ENCODE results near the gene SPTBN4.

The SPTBN4 gene

GRCh38 chr19:40586611-40587010 is 119.8 kb downstream of the SPTBN4 start:
- Histone ChIP-seq H3K27me3 (ENCODE audit: insufficient read depth, low read depth, severe bottlenecking) (no peaks in the 10 kb centered on the region), H3K27ac (no peak overlapping the region), H3K4me3 (ENCODE audit: low read depth, low read length) (no peak overlapping the region), H3K36me3 (peaks cover 6% of the 10 kb centered on the region), H3K9me3 (ENCODE audit: severe bottlenecking) (no peaks in the 10 kb centered on the region)
- DNase-seq: no peak
- no peak for TF ChIP-seq CTCF (IDR thresholded peaks at IDR 0.05; ENCODE audit: low read depth, low read length)

GRCh38 chr19:40588110-40588854 is 121.5 kb downstream of the SPTBN4 start:
- Histone ChIP-seq H3K27ac (no peak overlapping the region), H3K36me3 (peaks cover 6% of the 10 kb centered on the region)
- TF ChIP-seq CTCF (IDR thresholded peaks at IDR 0.05; ENCODE audit: low read depth, low read length): no peak

GRCh38 chr19:40588926-40589569 is 122.2 kb downstream of the SPTBN4 start:
- DNase-seq: no peak
- no peak for TF ChIP-seq CTCF (IDR thresholded peaks at IDR 0.05; ENCODE audit: low read depth, low read length)
- no peaks in the 10 kb centered on the region for H3K27me3 ChIP-seq (ENCODE audit: insufficient read depth, low read depth, severe bottlenecking)
- H3K36me3 ChIP-seq: peaks cover 5% of the 10 kb centered on the region
- no peak overlapping the region for H3K27ac ChIP-seq
- no peak overlapping the region for H3K4me3 ChIP-seq (ENCODE audit: low read depth, low read length)
- H3K9me3 ChIP-seq (ENCODE audit: severe bottlenecking): no peaks in the 10 kb centered on the region

More at GRCh38 chr19:40588110-40588854, 121.5 kb downstream of the SPTBN4 start:
- DNase-seq: no peak
- no peaks in the 10 kb centered on the region for H3K27me3 ChIP-seq (ENCODE audit: insufficient read depth, low read depth, severe bottlenecking)
- H3K4me3 ChIP-seq (ENCODE audit: low read depth, low read length): no peak overlapping the region
- no peaks in the 10 kb centered on the region for H3K9me3 ChIP-seq (ENCODE audit: severe bottlenecking)

GRCh38 chr19:40589591-40590429 is 123.0 kb downstream of the SPTBN4 start:
- no peak for DNase-seq

More at GRCh38 chr19:40589591-40590429, 123.0 kb downstream of the SPTBN4 start:
- Histone ChIP-seq H3K36me3 (no peaks in the 10 kb centered on the region; the same call in 1 of the 2 replicates), H3K4me3 (ENCODE audit: low read depth, low read length) (no peak overlapping the region), H3K27ac (no peak overlapping the region), H3K27me3 (ENCODE audit: insufficient read depth, low read depth, severe bottlenecking) (no peaks in the 10 kb centered on the region), H3K9me3 (ENCODE audit: severe bottlenecking) (no peaks in the 10 kb centered on the region)
- TF ChIP-seq CTCF (IDR thresholded peaks at IDR 0.05; ENCODE audit: low read depth, low read length): no peak
